ENCODE results near the gene POLD3. TPM values are rescaled to one million over a fixed set of nuclear protein-coding genes. Genes with fewer than 3 reads are reported as not detected.

POLD3 gene
- polyA plus RNA-seq (2011; rRNA removed) (36.3 and 37.9 TPM in 2 replicates), polyA plus RNA-seq (2017; fragmentation: RNase III; extraction: RNeasy Plus Mini Kit Qiagen cat#74134 plus additional on column Dnase treatment) (20.7 to 22.1 TPM (median 21.7 TPM) in 3 replicates), polyA minus RNA-seq (2011; rRNA and poly(A)+ RNA removed) (31.0 and 43.6 TPM in 2 replicates)
- 14.2 and 16.2 TPM in 2 replicates for polyA plus RNA-seq (2012; cell fraction: cytosol; rRNA removed)
- polyA plus RNA-seq (2012; cell fraction: nucleus; rRNA removed): 9.2 and 9.8 TPM in 2 replicates

- peak; percentile 97 to 98 for ATAC-seq
- TF ChIP-seq CHD2 (IDR thresholded peaks at IDR 0.05; ENCODE audit: low read length, partially characterized antibody) (no peak), PHF8 (IDR thresholded peaks at IDR 0.05; ENCODE audit: borderline replicate concordance, low read depth) (peak; percentile 57; the same call in 1 of the 2 replicates), CEBPB (IDR thresholded peaks at IDR 0.05) (peak; percentile 60 to 76; a peak in 3 of 4 replicates), JUN (IDR thresholded peaks at IDR 0.05) (peak; percentile 41 to 70; a peak in 2 of 5 replicates), E2F6 (IDR thresholded peaks at IDR 0.05; ENCODE audit: borderline replicate concordance, low read depth) (peak; percentile 86), BHLHE40 (IDR thresholded peaks at IDR 0.05; ENCODE audit: low read depth, low read length) (no peak), BCL3 (IDR thresholded peaks at IDR 0.05) (0 out of 3 replicates have a peak, but pooled peaks have one; percentile 20), TFCP2L1 (CRISPR knock-in tag; IDR thresholded peaks at IDR 0.05) (no peak), HMGXB4 (CRISPR knock-in tag; IDR thresholded peaks at IDR 0.05; ENCODE audit: borderline replicate concordance) (no peak), RNF2 (IDR thresholded peaks at IDR 0.05; ENCODE audit: borderline replicate concordance, low read depth) (no peak), POLR2A (IDR thresholded peaks at IDR 0.05; ENCODE audit: low read length) (peak; percentile 44), ZSCAN20 (CRISPR knock-in tag; IDR thresholded peaks at IDR 0.05) (no peak), REST (IDR thresholded peaks at IDR 0.05) (no peak), EHMT2 (IDR thresholded peaks at IDR 0.05; ENCODE audit: low read depth) (no peak), JUNB (IDR thresholded peaks at IDR 0.05) (no peak), ZNF302 (CRISPR knock-in tag; IDR thresholded peaks at IDR 0.05) (no peak), MAX (IDR thresholded peaks at IDR 0.05) (peak; percentile 84), ELK1 (IDR thresholded peaks at IDR 0.05; ENCODE audit: low read depth, low read length) (no peak), FOSL2 (IDR thresholded peaks at IDR 0.05) (no peak), FOSL2 (CRISPR knock-in tag; IDR thresholded peaks at IDR 0.05) (no peak), PBX3 (IDR thresholded peaks at IDR 0.05) (0 out of 2 replicates have a peak, but pooled peaks have one; percentile 41)
- ChIA-PET CTCF (interaction anchor here (0.9 to 2.0 kb wide), 8 partner anchors 11 to 147 kb away, joined by 3 to 8 read pairs (median 4); no protein-coding TSS in a partner anchor), POLR2A (interaction anchor here (0.6 to 3.0 kb wide), 3 partner anchors 11 to 507 kb away, joined by 3 to 19 read pairs (median 8); partner anchors contain the start of gene LIPT2)
- H3K4me2 ChIP-seq: peak within 1 kb of the TSS; percentile 79
- peak; percentile 80 to 91 for DNase-seq (ENCODE audit: low read depth in 1 of 2, low spot score in 1 of 2)
- H3K27ac ChIP-seq: peak within 1 kb of the TSS; percentile 94 to 98
- peak within 1 kb of the TSS; percentile 98 for H3K4me3 ChIP-seq
- FAIRE-seq: no peak
- H3K9me3 ChIP-seq: no peaks in the 10 kb centered on the region
- WGBS (ENCODE audit: missing lambda C conversion rate): 2% methylated on average over 43 of the region's 63 CpGs
- peaks cover 18% of the 10 kb centered on the region; the same call in 2 of the 3 replicates for H3K4me1 ChIP-seq
Observed at GRCh38 chr11:74592441-74593362, at the start of gene POLD3. Gene POLD3 (plus strand): TSS chr11:74592582. CDS start chr11:74592659, 77 bp downstream.

Measured in A549 (cell line).